Lung microvascular endothelial cell (primary cell): ENCODE measurements around the gene UACA. TPM values are rescaled to one million over a fixed set of nuclear protein-coding genes. Genes with fewer than 3 reads are reported as not detected.
"Not testable (repeated sequence)": the region's sequence is repeated elsewhere in the genome, so short reads cannot be mapped to it uniquely, and the experiment has no call there.

ENCODE experiments used
- DNase-seq, 2 donors: peaks; one replicate each; pipeline versions ENCODE4 v3.0.0 to v3.0.0-alpha.2; 2010; ENCODE audit warnings: low read depth in 2 of 2
- total RNA-seq: library from RNA; depleted of rRNA; stranded (reverse); fragments of >200 nt; gene quantifications from 2 replicates; pipeline ENCODE4 v1.2.1, GENCODE V29; 2014

The UACA gene
- total RNA-seq, 1 donor from 2014 or later: 189 TPM

GRCh38 chr15:70629735-70630273 lies 133.6 kb downstream of the UACA start:
- no peak for DNase-seq

- DNase-seq: no peak
These were observed 134.8 kb downstream of the UACA start for GRCh38 chr15:70628549-70628896.

GRCh38 chr15:70627734-70628548 lies 135.4 kb downstream of the UACA start:
- no peak for DNase-seq

- no peak for DNase-seq
These were observed 136.0 kb downstream of the UACA start for GRCh38 chr15:70627322-70627721.

- DNase-seq: no peak
These were observed 137.9 kb downstream of the UACA start for GRCh38 chr15:70625438-70625837.

GRCh38 chr15:70625011-70625410 lies 138.3 kb downstream of the UACA start:
- DNase-seq: no peak

GRCh38 chr15:70618929-70619328 lies 144.4 kb downstream of the UACA start:
- DNase-seq: no peak

GRCh38 chr15:70617911-70618287 lies 145.5 kb downstream of the UACA start:
- no peak for DNase-seq

GRCh38 chr15:70617076-70617910 lies 146.1 kb downstream of the UACA start:
- DNase-seq: no peak

- not testable (repeated sequence) for DNase-seq
These were observed 147.0 kb downstream of the UACA start for GRCh38 chr15:70616311-70616756.

GRCh38 chr15:70615435-70616310 lies 147.7 kb downstream of the UACA start:
- DNase-seq: no peak

GRCh38 chr15:70614221-70614620 lies 149.1 kb downstream of the UACA start:
- DNase-seq: no peak

GRCh38 chr15:70613271-70613670 lies 150.1 kb downstream of the UACA start:
- DNase-seq: no peak

- DNase-seq: no peak
These were observed 152.1 kb downstream of the UACA start for GRCh38 chr15:70611286-70611685.

- DNase-seq: no peak
These were observed 152.8 kb downstream of the UACA start for GRCh38 chr15:70610541-70610940.

- DNase-seq: no peak
These were observed 153.5 kb downstream of the UACA start for GRCh38 chr15:70609889-70610288.

- DNase-seq: no peak
These were observed 155.2 kb downstream of the UACA start for GRCh38 chr15:70608144-70608543.

GRCh38 chr15:70605606-70606410 lies 157.6 kb downstream of the UACA start:
- peak; percentile 81 to 86 for DNase-seq

- peak; percentile 48 to 63 for DNase-seq
These were observed 158.6 kb downstream of the UACA start for GRCh38 chr15:70604666-70605315.
